ENCODE data around the gene SLC23A2.

DNA sequence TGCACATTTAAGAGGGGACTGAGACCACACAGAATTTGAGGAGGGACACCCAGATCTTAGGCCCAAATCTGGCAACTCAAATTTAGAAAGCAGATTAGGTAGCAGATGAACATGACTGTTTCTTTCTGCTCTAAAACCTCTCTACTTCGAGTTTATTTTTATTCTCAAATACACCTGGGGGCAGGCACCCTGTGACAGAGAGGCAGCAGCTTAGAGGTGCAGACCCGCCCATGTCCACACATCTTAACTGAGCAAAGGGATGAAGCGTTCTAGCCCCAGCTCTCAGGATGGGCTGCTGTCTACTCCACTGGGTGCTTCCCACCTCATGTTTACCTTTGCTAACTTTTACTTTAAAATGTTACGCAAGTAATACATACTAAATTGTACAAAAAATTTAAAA, 125.0 kb downstream of the SLC23A2 start:
- no peak for TF ChIP-seq POLR2A (IDR thresholded peaks at IDR 0.05; ENCODE audit: low read depth, low read length)
- TF ChIP-seq POLR2AphosphoS5 (IDR thresholded peaks at IDR 0.05; ENCODE audit: low read depth, low read length), result no peak
- no peak for TF ChIP-seq SPI1 (IDR thresholded peaks at IDR 0.05; ENCODE audit: low read depth, low read length)
- TF ChIP-seq TAF1 (IDR thresholded peaks at IDR 0.05; ENCODE audit: low read depth, low read length), result no peak
- TF ChIP-seq POU2F2 (IDR thresholded peaks at IDR 0.05; ENCODE audit: low read depth, low read length), result no peak
